ENCODE measurements around the gene CMIP.

Gene CMIP

GRCh38 chr16:81624403-81624759, 179.8 kb downstream of the CMIP start:
- Histone ChIP-seq H3K18ac (ENCODE audit: low read depth in 1 of 2, low read length in 2 of 2) (no peak overlapping the region), H3K4me3 (ENCODE audit: insufficient read depth in 1 of 2, low read depth in 1 of 2, low read length in 2 of 2) (no peak overlapping the region), H3K14ac (ENCODE audit: low read length in 2 of 2) (no peak overlapping the region), H3K23ac (ENCODE audit: low read length in 2 of 2) (no peak overlapping the region), H4K91ac (ENCODE audit: low read length) (no peak overlapping the region), H2BK12ac (ENCODE audit: low read length in 2 of 2) (no peak overlapping the region), H3K4me1 (ENCODE audit: control insufficient read depth, insufficient read depth, low read depth, low read length) (peaks cover 18% of the 10 kb centered on the region), H3K79me1 (replicated peaks; ENCODE audit: low read length, poor library complexity, severe bottlenecking) (peaks cover 34% of the 10 kb centered on the region), H2BK5ac (ENCODE audit: low read depth, low read length, poor library complexity, severe bottlenecking) (no peak overlapping the region), H3K9ac (ENCODE audit: low read length) (no peak overlapping the region), H3K27me3 (ENCODE audit: control insufficient read depth in 1 of 2, insufficient read depth in 1 of 2, low read length in 2 of 2) (no peaks in the 10 kb centered on the region), H3K27ac (ENCODE audit: low read length, poor library complexity, severe bottlenecking) (no peak overlapping the region), H3K4ac (ENCODE audit: low read depth in 1 of 2, low read length in 2 of 2) (no peak overlapping the region), H3K9me3 (ENCODE audit: control insufficient read depth, low read length) (no peaks in the 10 kb centered on the region), H2AK5ac (ENCODE audit: low read length, severe bottlenecking) (no peak overlapping the region), H2AFZ (ENCODE audit: low read depth, low read length) (no peak overlapping the region), H2BK15ac (ENCODE audit: low read depth, poor library complexity, severe bottlenecking) (no peak overlapping the region), H4K8ac (ENCODE audit: low read length) (no peak overlapping the region), H3K36me3 (ENCODE audit: control insufficient read depth in 1 of 2, insufficient read depth in 2 of 2, low read depth in 1 of 2, low read length in 2 of 2) (peaks cover 5 to 27% of the 10 kb centered on the region in 2 experiments), H3K4me2 (ENCODE audit: low read length, poor library complexity, severe bottlenecking) (no peak overlapping the region), H2BK120ac (ENCODE audit: low read depth, low read length) (no peak overlapping the region)
- no peak for DNase-seq
- 98% methylated on average over 6 of the region's 6 CpGs for WGBS

- H2BK12ac ChIP-seq (ENCODE audit: low read length in 2 of 2) = no peak overlapping the region
- no peak overlapping the region for H2BK120ac ChIP-seq (ENCODE audit: low read depth, low read length)
- no peak overlapping the region for H4K91ac ChIP-seq (ENCODE audit: low read length)
- H3K4me3 ChIP-seq (ENCODE audit: insufficient read depth in 1 of 2, low read depth in 1 of 2, low read length in 2 of 2) = no peak overlapping the region
- no peak overlapping the region for H3K23ac ChIP-seq (ENCODE audit: low read length in 2 of 2)
- H3K4ac ChIP-seq (ENCODE audit: low read depth in 1 of 2, low read length in 2 of 2) = no peak overlapping the region
- no peak overlapping the region for H3K14ac ChIP-seq (ENCODE audit: low read length in 2 of 2)
- no peaks in the 10 kb centered on the region for H3K27me3 ChIP-seq (ENCODE audit: control insufficient read depth in 1 of 2, insufficient read depth in 1 of 2, low read length in 2 of 2)
- DNase-seq = no peak
- H3K4me1 ChIP-seq (ENCODE audit: control insufficient read depth, insufficient read depth, low read depth, low read length) = peaks cover 18% of the 10 kb centered on the region
- H3K9ac ChIP-seq (ENCODE audit: low read length) = no peak overlapping the region
- 95% methylated on average over 11 of the region's 11 CpGs for WGBS
- H2BK15ac ChIP-seq (ENCODE audit: low read depth, poor library complexity, severe bottlenecking) = no peak overlapping the region
- no peak overlapping the region for H2AK5ac ChIP-seq (ENCODE audit: low read length, severe bottlenecking)
- H3K79me1 ChIP-seq (replicated peaks; ENCODE audit: low read length, poor library complexity, severe bottlenecking) = peaks cover 30% of the 10 kb centered on the region
- no peak overlapping the region for H2AFZ ChIP-seq (ENCODE audit: low read depth, low read length)
- H3K4me2 ChIP-seq (ENCODE audit: low read length, poor library complexity, severe bottlenecking) = no peak overlapping the region
- H3K18ac ChIP-seq (ENCODE audit: low read depth in 1 of 2, low read length in 2 of 2) = no peak overlapping the region
- no peak overlapping the region for H4K8ac ChIP-seq (ENCODE audit: low read length)
- no peaks in the 10 kb centered on the region for H3K9me3 ChIP-seq (ENCODE audit: control insufficient read depth, low read length)
- peaks cover 5 to 24% of the 10 kb centered on the region in 2 experiments for H3K36me3 ChIP-seq (ENCODE audit: control insufficient read depth in 1 of 2, insufficient read depth in 2 of 2, low read depth in 1 of 2, low read length in 2 of 2)
- no peak overlapping the region for H3K27ac ChIP-seq (ENCODE audit: low read length, poor library complexity, severe bottlenecking)
- no peak overlapping the region for H2BK5ac ChIP-seq (ENCODE audit: low read depth, low read length, poor library complexity, severe bottlenecking)
Observed at GRCh38 chr16:81624760-81625543, 180.3 kb downstream of the CMIP start.

GRCh38 chr16:81625544-81626153, 181.0 kb downstream of the CMIP start:
- peaks cover 5 to 29% of the 10 kb centered on the region in 2 experiments for H3K36me3 ChIP-seq (ENCODE audit: control insufficient read depth in 1 of 2, insufficient read depth in 2 of 2, low read depth in 1 of 2, low read length in 2 of 2)
- H2BK5ac ChIP-seq (ENCODE audit: low read depth, low read length, poor library complexity, severe bottlenecking) = no peak overlapping the region
- H3K18ac ChIP-seq (ENCODE audit: low read depth in 1 of 2, low read length in 2 of 2) = peak overlapping the region in 1 of 2 experiments; percentile 55
- no peak overlapping the region for H3K4ac ChIP-seq (ENCODE audit: low read depth in 1 of 2, low read length in 2 of 2)
- no peak overlapping the region for H2AK5ac ChIP-seq (ENCODE audit: low read length, severe bottlenecking)
- H4K8ac ChIP-seq (ENCODE audit: low read length) = no peak overlapping the region
- H3K79me1 ChIP-seq (replicated peaks; ENCODE audit: low read length, poor library complexity, severe bottlenecking) = peaks cover 33% of the 10 kb centered on the region
- no peak overlapping the region for H3K9ac ChIP-seq (ENCODE audit: low read length)
- H3K23ac ChIP-seq (ENCODE audit: low read length in 2 of 2) = no peak overlapping the region
- H3K27me3 ChIP-seq (ENCODE audit: control insufficient read depth in 1 of 2, insufficient read depth in 1 of 2, low read length in 2 of 2) = no peaks in the 10 kb centered on the region
- peak; percentile 68 for DNase-seq
- H3K4me3 ChIP-seq (ENCODE audit: insufficient read depth in 1 of 2, low read depth in 1 of 2, low read length in 2 of 2) = no peak overlapping the region
- H3K4me2 ChIP-seq (ENCODE audit: low read length, poor library complexity, severe bottlenecking) = no peak overlapping the region
- no peak overlapping the region for H2BK15ac ChIP-seq (ENCODE audit: low read depth, poor library complexity, severe bottlenecking)
- H3K14ac ChIP-seq (ENCODE audit: low read length in 2 of 2) = no peak overlapping the region
- no peak overlapping the region for H2BK120ac ChIP-seq (ENCODE audit: low read depth, low read length)
- H4K91ac ChIP-seq (ENCODE audit: low read length) = no peak overlapping the region
- no peak overlapping the region for H2AFZ ChIP-seq (ENCODE audit: low read depth, low read length)
- no peak overlapping the region for H2BK12ac ChIP-seq (ENCODE audit: low read length in 2 of 2)
- H3K27ac ChIP-seq (ENCODE audit: low read length, poor library complexity, severe bottlenecking) = no peak overlapping the region
- 89% methylated on average over 9 of the region's 9 CpGs for WGBS
- no peaks in the 10 kb centered on the region for H3K9me3 ChIP-seq (ENCODE audit: control insufficient read depth, low read length)
- peaks cover 20% of the 10 kb centered on the region for H3K4me1 ChIP-seq (ENCODE audit: control insufficient read depth, insufficient read depth, low read depth, low read length)

- H2BK12ac ChIP-seq (ENCODE audit: low read length in 2 of 2) = no peak overlapping the region
- peak overlapping the region in 1 of 2 experiments; percentile 0 for H3K14ac ChIP-seq (ENCODE audit: low read length in 2 of 2)
- H3K4me3 ChIP-seq (ENCODE audit: insufficient read depth in 1 of 2, low read depth in 1 of 2, low read length in 2 of 2) = no peak overlapping the region
- H3K27ac ChIP-seq (ENCODE audit: low read length, poor library complexity, severe bottlenecking) = no peak overlapping the region
- H2AK5ac ChIP-seq (ENCODE audit: low read length, severe bottlenecking) = no peak overlapping the region
- no peak overlapping the region for H3K4me2 ChIP-seq (ENCODE audit: low read length, poor library complexity, severe bottlenecking)
- peak overlapping the region in 1 of 2 experiments; percentile 9 for H3K4ac ChIP-seq (ENCODE audit: low read depth in 1 of 2, low read length in 2 of 2)
- peaks cover 33% of the 10 kb centered on the region for H3K79me1 ChIP-seq (replicated peaks; ENCODE audit: low read length, poor library complexity, severe bottlenecking)
- H3K36me3 ChIP-seq (ENCODE audit: control insufficient read depth in 1 of 2, insufficient read depth in 2 of 2, low read depth in 1 of 2, low read length in 2 of 2) = peaks cover 5 to 29% of the 10 kb centered on the region in 2 experiments
- 97% methylated on average over 6 of the region's 6 CpGs for WGBS
- H3K27me3 ChIP-seq (ENCODE audit: control insufficient read depth in 1 of 2, insufficient read depth in 1 of 2, low read length in 2 of 2) = no peaks in the 10 kb centered on the region
- H3K9me3 ChIP-seq (ENCODE audit: control insufficient read depth, low read length) = no peaks in the 10 kb centered on the region
- no peak overlapping the region for H2AFZ ChIP-seq (ENCODE audit: low read depth, low read length)
- no peak overlapping the region for H2BK15ac ChIP-seq (ENCODE audit: low read depth, poor library complexity, severe bottlenecking)
- H3K23ac ChIP-seq (ENCODE audit: low read length in 2 of 2) = no peak overlapping the region
- no peak overlapping the region for H4K91ac ChIP-seq (ENCODE audit: low read length)
- H3K9ac ChIP-seq (ENCODE audit: low read length) = no peak overlapping the region
- no peak overlapping the region for H2BK5ac ChIP-seq (ENCODE audit: low read depth, low read length, poor library complexity, severe bottlenecking)
- peak overlapping the region; percentile 52 for H4K8ac ChIP-seq (ENCODE audit: low read length)
- DNase-seq = no peak
- peaks cover 24% of the 10 kb centered on the region for H3K4me1 ChIP-seq (ENCODE audit: control insufficient read depth, insufficient read depth, low read depth, low read length)
- H3K18ac ChIP-seq (ENCODE audit: low read depth in 1 of 2, low read length in 2 of 2) = peak overlapping the region in 1 of 2 experiments; percentile 55
- H2BK120ac ChIP-seq (ENCODE audit: low read depth, low read length) = no peak overlapping the region
Observed at GRCh38 chr16:81626181-81626674, 181.6 kb downstream of the CMIP start.
